HCT116 (cell line): ENCODE measurements around the gene MYO1A. TPM values are rescaled to one million over a fixed set of nuclear protein-coding genes. Genes with fewer than 3 reads are reported as not detected.

Experiments used
- ATAC-seq: fragments of 200-7000 bp; cut with Tn5 transposase; 2 replicates; pipeline ENCODE4 v1.9.1; 2020; ENCODE audit warnings: mild to moderate bottlenecking, moderate library complexity
- Bru-seq: library from RNA; stranded (reverse); fragments of 400-500 nt; gene quantifications from one replicate; lab custom pipeline; 2021; lab: Mats Ljungman, UMichigan
- BruChase-seq, 2 experiments: library from RNA; stranded (reverse); fragments of 400-500 nt; gene quantifications; one replicate each; lab custom pipeline; 2021; lab: Mats Ljungman, UMichigan
- BruUV-seq: library from RNA; stranded (reverse); fragments of 400-500 nt; replicated peaks from 2 replicates; lab custom pipeline; 2021; lab: Mats Ljungman, UMichigan
- CTCF ChIA-PET: fragments of 300-600 bp; sonication (Branson Sonifier 250); formaldehyde crosslinking; loops from one replicate; lab custom pipeline; 2021; ENCODE audit warnings: antibody characterized with exemption; lab: Charles Lee
- POLR2A ChIA-PET: fragments of 300-600, 350-600 bp; sonication (Branson Sonifier 250); formaldehyde crosslinking; loops from one replicate; lab custom pipeline; 2021; ENCODE audit warnings: antibody characterized with exemption; lab: Charles Lee
- RAD21 ChIA-PET, 2 experiments: fragments of 300-600 bp; sonication (Branson Sonifier 250); formaldehyde crosslinking; loops; one replicate each; lab custom pipeline; 2023; ENCODE audit warnings: low total read pairs in 2 of 2; ENCODE audit not compliant: uncharacterized antibody in 2 of 2, unreplicated experiment in 2 of 2, low non-redundant PET in 1 of 2; lab: Charles Lee
- DNase-seq: peaks from one replicate; pipeline ENCODE4 v3.0.0-alpha.2; 2010; ENCODE audit warnings: low read depth, low spot score
- H2AFZ ChIP-seq: fragments of 200-600 bp; shearing (Covaris generic), sonication (generic); 2 replicates; pipeline ENCODE4 v1.6.1; 2017; ENCODE audit warnings: low read depth, mixed run types, mixed read lengths, antibody characterized with exemption, low read length; ENCODE audit not compliant: poor library complexity, severe bottlenecking
- H3K27ac ChIP-seq: 2 replicates; pipeline ENCODE4 v1.5.1; 2012; ENCODE audit warnings: low read depth, low read length
- H3K27me3 ChIP-seq: fragments of 200-600 bp; sonication (generic); 2 replicates; pipeline ENCODE4 v1.6.1; 2016; ENCODE audit warnings: mixed run types, low read length, mixed read lengths; ENCODE audit not compliant: insufficient read depth
- H3K36me3 ChIP-seq, 2 experiments: fragments of 200-500 bp in 1 of 2; fragments of 200-600 bp in 1 of 2; sonication (Bioruptor generic) in 1 of 2; sonication (generic) in 1 of 2; 2 replicates each; pipeline versions ENCODE4 v1.5.1 to v1.6.1; 2014 to 2016; ENCODE audit warnings: low read length in 2 of 2, inconsistent platforms in 1 of 2, mixed read lengths in 1 of 2, mixed run types in 1 of 2; ENCODE audit not compliant: insufficient read depth in 2 of 2, control insufficient read depth in 1 of 2
- H3K4me1 ChIP-seq, 2 experiments: fragments of 200-600 bp in 1 of 2; sonication (generic) in 1 of 2; 2 replicates each; pipeline versions ENCODE4 v1.5.1 to v1.6.1; 2012 to 2017; ENCODE audit warnings: low read length in 2 of 2, inconsistent platforms in 1 of 2, mild to moderate bottlenecking in 1 of 2, mixed read lengths in 1 of 2, mixed run types in 1 of 2, moderate library complexity in 1 of 2; ENCODE audit not compliant: insufficient read depth in 2 of 2, control insufficient read depth in 1 of 2
- H3K4me2 ChIP-seq: fragments of 200-600 bp; sonication (generic); 2 replicates; pipeline ENCODE4 v1.6.1; 2017; ENCODE audit warnings: mixed run types, low read length, mixed read lengths
- H3K4me3 ChIP-seq, 2 experiments: fragments of 200-600 bp in 1 of 2; sonication (generic) in 1 of 2; replicated peaks in 1 of 2; 2 replicates each; pipeline ENCODE4 v1.5.1; 2011 to 2016; ENCODE audit warnings: low read length in 2 of 2, control low read depth in 1 of 2, low read depth in 1 of 2, mild to moderate bottlenecking in 1 of 2, mixed read lengths in 1 of 2, mixed run types in 1 of 2
- H3K79me2 ChIP-seq: fragments of 200-600 bp; sonication (generic); 2 replicates; pipeline ENCODE4 v1.6.1; 2017; ENCODE audit warnings: mild to moderate bottlenecking, mixed run types, low read length, moderate library complexity, mixed read lengths; ENCODE audit not compliant: insufficient read depth
- H3K9ac ChIP-seq: fragments of 200-600 bp; sonication (generic); 2 replicates; pipeline ENCODE4 v1.6.1; 2016; ENCODE audit warnings: low read length, mixed read lengths
- H3K9me2 ChIP-seq: fragments of 200-600 bp; sonication (generic), shearing (Covaris generic); 2 replicates; pipeline ENCODE4 v1.6.1; 2017; ENCODE audit warnings: mixed run types, mild to moderate bottlenecking, moderate library complexity; ENCODE audit not compliant: insufficient read depth
- H3K9me3 ChIP-seq, 2 experiments: fragments of 200-500 bp in 1 of 2; fragments of 200-600 bp in 1 of 2; sonication (Bioruptor generic) in 1 of 2; sonication (generic) in 1 of 2; 2 replicates each; pipeline ENCODE4 v1.6.1; 2014 to 2017; ENCODE audit warnings: low read length in 2 of 2, mixed read lengths in 2 of 2, inconsistent platforms in 1 of 2, low read depth in 1 of 2, mild to moderate bottlenecking in 1 of 2, mixed run types in 1 of 2, moderate library complexity in 1 of 2; ENCODE audit not compliant: control insufficient read depth in 1 of 2, insufficient read depth in 1 of 2
- H4K20me1 ChIP-seq: fragments of 200-600 bp; sonication (generic), shearing (Covaris generic); 2 replicates; pipeline ENCODE4 v1.6.1; 2017; ENCODE audit warnings: mixed run types, mild to moderate bottlenecking, moderate library complexity; ENCODE audit not compliant: insufficient read depth
- FOSL1 ChIP-seq: IDR thresholded peaks from 2 replicates; pipeline ENCODE4 v1.6.1; 2012; ENCODE audit warnings: low read depth
- POLR2A ChIP-seq: IDR thresholded peaks from 2 replicates; pipeline ENCODE4 v1.7.0; 2011; ENCODE audit warnings: borderline replicate concordance; ENCODE audit not compliant: insufficient read depth, insufficient read length; ENCODE audit errors: extremely low read depth
- SIN3A ChIP-seq: IDR thresholded peaks from 2 replicates; pipeline ENCODE4 v1.6.1; 2012; ENCODE audit warnings: low read depth
- YY1 ChIP-seq: IDR thresholded peaks from 2 replicates; pipeline ENCODE4 v1.6.1; 2011; ENCODE audit warnings: low read length, low read depth, moderate library complexity, mild to moderate bottlenecking; ENCODE audit not compliant: insufficient replicate concordance; ENCODE audit errors: extremely low read depth
- ZNF274 ChIP-seq: fragments of 200-500 bp; sonication (Bioruptor generic); IDR thresholded peaks from 2 replicates; pipeline ENCODE4 v1.6.1; 2014; ENCODE audit warnings: mild to moderate bottlenecking, low read depth, low read length, inconsistent platforms
- intact Hi-C: fragments of 100-400 bp; cut with micrococcal nuclease; formaldehyde crosslinking; loops from 2 replicates; pipeline ENCODE4 v1.10.0; 2022
- long read RNA-seq: library from polyadenylated mRNA; unstranded; transcript quantifications from one replicate; pipeline ENCODE4 v2.0.0, GENCODE V29; 2021; ENCODE audit not compliant: unreplicated experiment
- polyA plus RNA-seq: library from polyadenylated mRNA; unstranded; fragments of >200 nt; gene quantifications from 2 replicates; pipeline ENCODE4 v1.2.1, GENCODE V29; 2012; ENCODE audit warnings: missing spikeins
- total RNA-seq: library from RNA; stranded (reverse); gene quantifications from one replicate; pipeline ENCODE4 v1.2.1, GENCODE V29; 2021; ENCODE audit not compliant: unreplicated experiment
- TF ChIP-seq, protein P1 (sequence below): IDR thresholded peaks from 2 replicates; pipeline ENCODE4 v1.6.1; 2012
- TF ChIP-seq, protein P2 (sequence below): IDR thresholded peaks from 2 replicates; pipeline ENCODE4 v1.6.1; 2012; ENCODE audit warnings: low read depth

Gene MYO1A
- total RNA-seq (0.76 TPM), Bru-seq, nascent RNA (percentile 20 among the genes with signal in this experiment), BruChase-seq, experiment 1, labeled RNA remaining after a 6-hour chase (percentile 26 among the genes with signal in this experiment), BruChase-seq, experiment 2, labeled RNA remaining after a 2-hour chase (percentile 28 among the genes with signal in this experiment)
- polyA plus RNA-seq, result 0.49 and 0.69 TPM in 2 replicates
- long read RNA-seq, partial matches to known transcripts, result 0 of 2 reads
- long read RNA-seq, other reads (novel, unspliced or antisense), result 2 of 2 reads

DNA sequence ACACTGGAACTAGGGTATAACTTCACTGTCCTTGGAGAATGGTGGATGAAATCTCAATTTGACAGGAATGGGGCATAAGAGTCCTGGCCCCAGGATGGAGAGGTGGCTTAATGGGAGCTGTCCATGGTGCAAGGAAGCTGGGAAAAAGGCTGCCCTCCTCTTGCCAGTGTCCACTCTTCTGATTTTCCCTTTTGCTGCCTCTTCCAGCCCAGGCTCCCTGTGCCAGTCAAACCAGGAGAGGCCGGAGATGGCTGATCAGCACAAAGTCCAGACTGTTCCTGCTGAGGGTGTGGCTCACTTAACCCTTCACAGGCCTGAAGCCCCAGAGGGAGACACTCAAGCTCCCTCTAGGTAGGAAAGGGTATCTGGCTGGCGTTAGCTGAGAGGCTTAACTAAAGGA lies at the start of gene MYO1A:
MYO1A (minus strand) TSS at position 240 of the 400 bp plus-strand sequence. CDS start 1,806 bp downstream, outside the sequence.
- intact Hi-C loops, result no loop called here
- Histone ChIP-seq H3K27ac (no peak within 1 kb of the TSS), H3K4me3 (no peak within 1 kb of the TSS), H3K4me2 (peak within 1 kb of the TSS; percentile 23; the same call in 1 of the 2 replicates), H3K27me3 (no peaks in the 10 kb centered on the region; the same call in 1 of the 2 replicates), H2AFZ (no peak within 1 kb of the TSS), H3K9me3 (no peaks in the 10 kb centered on the region), H3K36me3 (no peaks in the 10 kb centered on the region), H4K20me1 (no peaks in the 10 kb centered on the region), H3K9ac (no peak within 1 kb of the TSS), H3K4me1 (peaks cover 4 to 26% of the 10 kb centered on the region in 2 experiments), H3K79me2 (no peaks in the 10 kb centered on the region), H3K9me2 (no peaks in the 10 kb centered on the region)
- DNase-seq (no peak), ATAC-seq (peak; percentile 42; the same call in 1 of the 2 replicates)
- BruUV-seq, result no TSS peak
- TF ChIP-seq, protein P1, sequence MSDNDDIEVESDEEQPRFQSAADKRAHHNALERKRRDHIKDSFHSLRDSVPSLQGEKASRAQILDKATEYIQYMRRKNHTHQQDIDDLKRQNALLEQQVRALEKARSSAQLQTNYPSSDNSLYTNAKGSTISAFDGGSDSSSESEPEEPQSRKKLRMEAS, result no peak
- TF ChIP-seq FOSL1 (no peak), SIN3A (no peak), YY1 (no peak), POLR2A (no peak), ZNF274 (no peak)
- TF ChIP-seq, protein P2, sequence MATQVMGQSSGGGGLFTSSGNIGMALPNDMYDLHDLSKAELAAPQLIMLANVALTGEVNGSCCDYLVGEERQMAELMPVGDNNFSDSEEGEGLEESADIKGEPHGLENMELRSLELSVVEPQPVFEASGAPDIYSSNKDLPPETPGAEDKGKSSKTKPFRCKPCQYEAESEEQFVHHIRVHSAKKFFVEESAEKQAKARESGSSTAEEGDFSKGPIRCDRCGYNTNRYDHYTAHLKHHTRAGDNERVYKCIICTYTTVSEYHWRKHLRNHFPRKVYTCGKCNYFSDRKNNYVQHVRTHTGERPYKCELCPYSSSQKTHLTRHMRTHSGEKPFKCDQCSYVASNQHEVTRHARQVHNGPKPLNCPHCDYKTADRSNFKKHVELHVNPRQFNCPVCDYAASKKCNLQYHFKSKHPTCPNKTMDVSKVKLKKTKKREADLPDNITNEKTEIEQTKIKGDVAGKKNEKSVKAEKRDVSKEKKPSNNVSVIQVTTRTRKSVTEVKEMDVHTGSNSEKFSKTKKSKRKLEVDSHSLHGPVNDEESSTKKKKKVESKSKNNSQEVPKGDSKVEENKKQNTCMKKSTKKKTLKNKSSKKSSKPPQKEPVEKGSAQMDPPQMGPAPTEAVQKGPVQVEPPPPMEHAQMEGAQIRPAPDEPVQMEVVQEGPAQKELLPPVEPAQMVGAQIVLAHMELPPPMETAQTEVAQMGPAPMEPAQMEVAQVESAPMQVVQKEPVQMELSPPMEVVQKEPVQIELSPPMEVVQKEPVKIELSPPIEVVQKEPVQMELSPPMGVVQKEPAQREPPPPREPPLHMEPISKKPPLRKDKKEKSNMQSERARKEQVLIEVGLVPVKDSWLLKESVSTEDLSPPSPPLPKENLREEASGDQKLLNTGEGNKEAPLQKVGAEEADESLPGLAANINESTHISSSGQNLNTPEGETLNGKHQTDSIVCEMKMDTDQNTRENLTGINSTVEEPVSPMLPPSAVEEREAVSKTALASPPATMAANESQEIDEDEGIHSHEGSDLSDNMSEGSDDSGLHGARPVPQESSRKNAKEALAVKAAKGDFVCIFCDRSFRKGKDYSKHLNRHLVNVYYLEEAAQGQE, result peak; percentile 81
- CTCF ChIA-PET, result interaction anchor here (1.3 to 1.6 kb wide), 2 partner anchors 9 to 20 kb away, joined by 3 to 4 read pairs; no protein-coding TSS in a partner anchor
- POLR2A ChIA-PET, result no interaction called here
- RAD21 ChIA-PET, result no interaction called here
